GM23338 (cell line): ENCODE results near the gene RPL15.

ENCODE experiments used
- CREB1 ChIP-seq: fragments of 250-450 bp; sonication (Bioruptor Pico); IDR thresholded peaks from 2 replicates; pipeline ENCODE4 v1.5.0; 2020; ENCODE audit warnings: low read depth, mild to moderate bottlenecking, moderate library complexity
- CTCF ChIP-seq, 2 experiments: fragments of 200-600 bp in 1 of 2; sonication (generic) in 1 of 2; conservative IDR thresholded peaks; 2 replicates each; pipeline versions ENCODE4 v1.5.1 to v1.6.1; 2016 to 2017; ENCODE audit warnings: antibody characterized with exemption in 2 of 2, low read depth in 2 of 2, mild to moderate bottlenecking in 2 of 2, moderate library complexity in 1 of 2
- ETS1 ChIP-seq: IDR thresholded peaks from 2 replicates; pipeline ENCODE4 v1.6.1; 2016; ENCODE audit warnings: antibody characterized with exemption
- EZH2 ChIP-seq: fragments of 200-600 bp; sonication (generic); IDR thresholded peaks from one replicate; pipeline ENCODE4 v1.8.0; 2017; ENCODE audit warnings: antibody characterized with exemption, mild to moderate bottlenecking, low read depth; ENCODE audit not compliant: unreplicated experiment
- EZH2phosphoT487 ChIP-seq: fragments of 200-600 bp; sonication (generic); IDR thresholded peaks from one replicate; pipeline ENCODE4 v1.8.1; 2018; ENCODE audit warnings: antibody characterized with exemption; ENCODE audit not compliant: unreplicated experiment
- JUNB ChIP-seq: IDR thresholded peaks from one replicate; pipeline ENCODE4 v1.6.1; 2016; ENCODE audit warnings: antibody characterized with exemption; ENCODE audit not compliant: unreplicated experiment
- NANOG ChIP-seq: IDR thresholded peaks from 2 replicates; pipeline ENCODE4 v1.6.1; 2016; ENCODE audit warnings: antibody characterized with exemption, borderline replicate concordance
- POLR2AphosphoS5 ChIP-seq: IDR thresholded peaks from 2 replicates; pipeline ENCODE4 v1.6.1; 2016; ENCODE audit warnings: antibody characterized with exemption, low read depth
- REST ChIP-seq: IDR thresholded peaks from one replicate; pipeline ENCODE4 v1.6.1; 2018; ENCODE audit warnings: antibody characterized with exemption; ENCODE audit not compliant: unreplicated experiment
- STAT1 ChIP-seq: IDR thresholded peaks from one replicate; pipeline ENCODE4 v1.6.1; 2016; ENCODE audit warnings: antibody characterized with exemption; ENCODE audit not compliant: unreplicated experiment

GRCh38 chr3:23968463-23969184 is 51.7 kb downstream of the RPL15 start:
- TF ChIP-seq JUNB: no peak
- TF ChIP-seq CTCF (conservative IDR thresholded peaks at IDR 0.05; ENCODE audit: low read depth in 2 of 2): no peak
- no peak for TF ChIP-seq EZH2phosphoT487
- TF ChIP-seq EZH2: no peak
- TF ChIP-seq POLR2AphosphoS5: no peak
- no peak for TF ChIP-seq REST
- no peak for TF ChIP-seq ETS1
- no peak for TF ChIP-seq CREB1 (CRISPR knock-in tag)
- no peak for TF ChIP-seq STAT1
- TF ChIP-seq NANOG: no peak
